GM23338 (cell line): ENCODE results near the gene UBALD2. TPM values are rescaled to one million over a fixed set of nuclear protein-coding genes. Genes with fewer than 3 reads are reported as not detected.

Source experiments
- ATAC-seq: fragments of 200-7000 bp; cut with Tn5 transposase; 3 replicates; pipeline ENCODE4 v1.9.1; 2020
- DNase-seq: peaks from one replicate; pipeline ENCODE4 v3.0.0-alpha.2; 2015; ENCODE audit warnings: low spot score
- H2AFZ ChIP-seq: fragments of 200-600 bp; sonication (generic); 2 replicates; pipeline ENCODE4 v1.8.0; 2016; ENCODE audit warnings: antibody characterized with exemption, mild to moderate bottlenecking, moderate library complexity
- H3F3A ChIP-seq: fragments of 200-600 bp; sonication (generic); replicated peaks from 2 replicates; pipeline ENCODE4 v1.8.0; 2017; ENCODE audit warnings: antibody characterized with exemption, mixed run types, low read depth
- H3K27ac ChIP-seq: fragments of 200-600 bp; sonication (generic); 2 replicates; pipeline ENCODE4 v1.6.1; 2016; ENCODE audit warnings: low read depth
- H3K27me3 ChIP-seq: fragments of 200-600 bp; sonication (generic); 2 replicates; pipeline ENCODE4 v1.8.0; 2016; ENCODE audit warnings: mild to moderate bottlenecking, mixed run types, moderate library complexity; ENCODE audit not compliant: insufficient read depth
- H3K36me3 ChIP-seq: fragments of 200-600 bp; sonication (generic); 2 replicates; pipeline ENCODE4 v1.8.0; 2016; ENCODE audit warnings: mild to moderate bottlenecking; ENCODE audit not compliant: insufficient read depth
- H3K4me1 ChIP-seq: fragments of 200-600 bp; sonication (generic); 2 replicates; pipeline ENCODE4 v1.8.0; 2016; ENCODE audit warnings: mild to moderate bottlenecking, moderate library complexity; ENCODE audit not compliant: insufficient read depth
- H3K4me2 ChIP-seq: fragments of 200-600 bp; sonication (generic); 2 replicates; pipeline ENCODE4 v1.7.1; 2017; ENCODE audit warnings: mixed run types
- H3K4me3 ChIP-seq: fragments of 200-600 bp; sonication (generic); 2 replicates; pipeline ENCODE4 v1.6.1; 2016; ENCODE audit warnings: mixed run types
- H3K79me2 ChIP-seq: fragments of 200-600 bp; sonication (generic); replicated peaks from 2 replicates; pipeline ENCODE4 v1.8.0; 2017; ENCODE audit warnings: mild to moderate bottlenecking; ENCODE audit not compliant: insufficient read depth
- H3K9me2 ChIP-seq: fragments of 200-600 bp; sonication (generic); 2 replicates; pipeline ENCODE4 v1.8.0; 2017; ENCODE audit not compliant: insufficient read depth
- H4K20me1 ChIP-seq: fragments of 200-600 bp; sonication (generic); replicated peaks from 2 replicates; pipeline ENCODE4 v1.8.0; 2017; ENCODE audit warnings: mild to moderate bottlenecking; ENCODE audit not compliant: insufficient read depth
- H3K27ac Mint-ChIP-seq: 2 replicates; pipeline ENCODE4 v1.8.0; 2020; ENCODE audit warnings: inconsistent platforms, mild to moderate bottlenecking, moderate library complexity, mixed read lengths
- H3K27me3 Mint-ChIP-seq: 3 replicates; pipeline ENCODE4 v1.8.0; 2022; ENCODE audit warnings: low read depth, mild to moderate bottlenecking, moderate library complexity, mixed read lengths, inconsistent platforms; ENCODE audit not compliant: insufficient read depth, poor library complexity
- H3K36me3 Mint-ChIP-seq: 3 replicates; pipeline ENCODE4 v1.8.0; 2021; ENCODE audit warnings: low read depth, mild to moderate bottlenecking, inconsistent platforms, moderate library complexity, mixed read lengths
- H3K4me1 Mint-ChIP-seq: 3 replicates; pipeline ENCODE4 v1.8.0; 2020; ENCODE audit warnings: mild to moderate bottlenecking, inconsistent platforms, mixed read lengths
- H3K4me3 Mint-ChIP-seq: 3 replicates; pipeline ENCODE4 v1.8.0; 2021; ENCODE audit warnings: moderate library complexity, mild to moderate bottlenecking, inconsistent platforms, mixed read lengths
- H3K9me3 Mint-ChIP-seq: 3 replicates; pipeline ENCODE4 v1.8.0; 2020; ENCODE audit warnings: moderate library complexity, mild to moderate bottlenecking, inconsistent platforms, mixed read lengths
- ETS1 ChIP-seq: IDR thresholded peaks from 2 replicates; pipeline ENCODE4 v1.6.1; 2016; ENCODE audit warnings: antibody characterized with exemption
- EZH2phosphoT487 ChIP-seq: fragments of 200-600 bp; sonication (generic); IDR thresholded peaks from one replicate; pipeline ENCODE4 v1.8.1; 2018; ENCODE audit warnings: antibody characterized with exemption; ENCODE audit not compliant: unreplicated experiment
- NANOG ChIP-seq: IDR thresholded peaks from 2 replicates; pipeline ENCODE4 v1.6.1; 2016; ENCODE audit warnings: antibody characterized with exemption, borderline replicate concordance
- POLR2AphosphoS5 ChIP-seq: IDR thresholded peaks from 2 replicates; pipeline ENCODE4 v1.6.1; 2016; ENCODE audit warnings: antibody characterized with exemption, low read depth
- STAT1 ChIP-seq: IDR thresholded peaks from one replicate; pipeline ENCODE4 v1.6.1; 2016; ENCODE audit warnings: antibody characterized with exemption; ENCODE audit not compliant: unreplicated experiment
- ZNF114 ChIP-seq: fragments of 250-450 bp; sonication (Bioruptor Pico); IDR thresholded peaks from 2 replicates; pipeline ENCODE4 v1.5.0; 2020; ENCODE audit warnings: mild to moderate bottlenecking, moderate library complexity
- ZNF331 ChIP-seq: fragments of 250-450 bp; sonication (Bioruptor Pico); IDR thresholded peaks from 2 replicates; pipeline ENCODE4 v1.5.0; 2020; ENCODE audit warnings: low read depth, mild to moderate bottlenecking, moderate library complexity
- polyA plus RNA-seq: library from polyadenylated mRNA; unstranded; fragments of >200 nt; fragmentation: Nextera tagmentation; extraction: Ambion mirVana; gene quantifications from 2 replicates; pipeline ENCODE4 v1.2.1, GENCODE V29; 2016
- total RNA-seq: library from RNA; depleted of rRNA; stranded (reverse); fragments of >200 nt; shearing (Covaris generic); gene quantifications from 2 replicates; pipeline ENCODE4 v1.2.3, GENCODE V29; 2014
- TF ChIP-seq, protein P1 (sequence below), 2 experiments: fragments of 200-600 bp in 1 of 2; sonication (generic) in 1 of 2; conservative IDR thresholded peaks; 2 replicates each; pipeline versions ENCODE4 v1.5.1 to v1.6.1; 2016 to 2017; ENCODE audit warnings: antibody characterized with exemption in 2 of 2, low read depth in 2 of 2, mild to moderate bottlenecking in 2 of 2, moderate library complexity in 1 of 2
- TF ChIP-seq, protein P2 (sequence below): IDR thresholded peaks from one replicate; pipeline ENCODE4 v1.6.1; 2018; ENCODE audit warnings: antibody characterized with exemption; ENCODE audit not compliant: unreplicated experiment

Gene UBALD2
- total and polyA plus RNA-seq, 2 experiments from 2014 or later: 2.2 to 3.1 TPM

- Histone ChIP-seq H3K27me3 (no peaks in the 10 kb centered on the region), H3K36me3 (no peaks in the 10 kb centered on the region), H4K20me1 (no peaks in the 10 kb centered on the region), H3K4me3 (no peak overlapping the region), H3K9me2 (no peaks in the 10 kb centered on the region), H3F3A (peaks cover under 1% of the 10 kb centered on the region; the same call in 1 of the 2 replicates), H3K27ac (no peak overlapping the region), H3K4me1 (peaks cover 10% of the 10 kb centered on the region), H3K4me2 (no peak overlapping the region), H3K79me2 (no peaks in the 10 kb centered on the region), H2AFZ (no peak overlapping the region)
- Mint-ChIP-seq H3K36me3 (no peaks in the 10 kb centered on the region), H3K9me3 (no peaks in the 10 kb centered on the region), H3K4me3 (no peak overlapping the region), H3K27me3 (peaks cover 14% of the 10 kb centered on the region), H3K4me1 (peaks cover 14% of the 10 kb centered on the region; the same call in 2 of the 3 replicates), H3K27ac (no peak overlapping the region)
- ATAC-seq: no peak
- no peak for TF ChIP-seq POLR2AphosphoS5
- TF ChIP-seq EZH2phosphoT487: no peak
- TF ChIP-seq ETS1: no peak
- TF ChIP-seq STAT1: no peak
- TF ChIP-seq ZNF114 (CRISPR knock-in tag): no peak
- TF ChIP-seq ZNF331 (CRISPR knock-in tag): no peak
- no peak for DNase-seq
Measured at GRCh38 chr17:76276069-76276431, 10.9 kb downstream of the UBALD2 start.

DNA sequence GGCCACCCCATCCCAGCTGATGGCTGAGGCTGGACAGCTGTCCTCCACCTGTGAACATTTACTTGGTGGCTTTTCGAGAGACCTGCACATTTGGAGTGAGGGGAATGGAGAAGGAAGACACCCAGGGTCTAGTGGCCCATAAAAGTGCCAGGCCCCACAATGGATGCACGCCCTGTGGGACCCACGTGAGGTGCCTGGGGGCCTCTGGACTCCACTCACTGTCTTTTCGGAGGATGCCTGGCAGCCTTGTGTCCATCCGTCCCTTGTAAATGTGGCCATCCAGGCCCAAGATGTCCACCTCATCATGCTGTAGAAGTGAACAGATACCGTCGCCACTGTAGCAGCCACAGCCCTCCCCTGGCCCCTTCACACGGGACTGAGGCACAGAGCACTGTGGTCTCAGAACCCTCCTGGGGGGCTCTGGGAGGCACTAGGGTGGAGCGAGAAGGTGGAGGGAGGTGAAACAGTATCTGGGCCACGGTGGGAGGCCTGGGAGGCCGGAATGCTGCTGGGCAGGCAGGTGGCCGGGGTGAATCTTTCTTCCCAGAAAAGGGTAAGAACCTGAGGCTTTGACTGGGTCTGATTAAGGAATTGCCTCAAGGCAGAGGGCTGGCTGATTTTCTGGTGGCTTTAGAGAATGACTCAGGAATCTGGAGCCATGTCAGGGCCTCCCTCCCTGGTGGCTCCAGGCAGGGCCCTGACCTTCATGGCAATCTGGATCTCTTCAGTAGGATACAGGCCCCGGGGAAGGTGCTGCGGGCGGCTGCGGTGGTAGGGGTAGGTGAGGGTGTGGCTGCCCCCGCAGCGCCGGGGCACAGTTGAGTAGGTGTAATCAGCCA lies 11.5 kb downstream of the UBALD2 start:
- peak overlapping the region; percentile 82 for H3K27ac Mint-ChIP-seq
- no peak for DNase-seq
- peaks cover 9% of the 10 kb centered on the region; the same call in 2 of the 3 replicates for H3K4me1 Mint-ChIP-seq
- no peak for TF ChIP-seq EZH2phosphoT487
- TF ChIP-seq, protein P1, sequence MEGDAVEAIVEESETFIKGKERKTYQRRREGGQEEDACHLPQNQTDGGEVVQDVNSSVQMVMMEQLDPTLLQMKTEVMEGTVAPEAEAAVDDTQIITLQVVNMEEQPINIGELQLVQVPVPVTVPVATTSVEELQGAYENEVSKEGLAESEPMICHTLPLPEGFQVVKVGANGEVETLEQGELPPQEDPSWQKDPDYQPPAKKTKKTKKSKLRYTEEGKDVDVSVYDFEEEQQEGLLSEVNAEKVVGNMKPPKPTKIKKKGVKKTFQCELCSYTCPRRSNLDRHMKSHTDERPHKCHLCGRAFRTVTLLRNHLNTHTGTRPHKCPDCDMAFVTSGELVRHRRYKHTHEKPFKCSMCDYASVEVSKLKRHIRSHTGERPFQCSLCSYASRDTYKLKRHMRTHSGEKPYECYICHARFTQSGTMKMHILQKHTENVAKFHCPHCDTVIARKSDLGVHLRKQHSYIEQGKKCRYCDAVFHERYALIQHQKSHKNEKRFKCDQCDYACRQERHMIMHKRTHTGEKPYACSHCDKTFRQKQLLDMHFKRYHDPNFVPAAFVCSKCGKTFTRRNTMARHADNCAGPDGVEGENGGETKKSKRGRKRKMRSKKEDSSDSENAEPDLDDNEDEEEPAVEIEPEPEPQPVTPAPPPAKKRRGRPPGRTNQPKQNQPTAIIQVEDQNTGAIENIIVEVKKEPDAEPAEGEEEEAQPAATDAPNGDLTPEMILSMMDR (conservative IDR thresholded peaks at IDR 0.05; ENCODE audit: low read depth in 2 of 2): no peak
- no peak for TF ChIP-seq ZNF331 (CRISPR knock-in tag)
- no peak for TF ChIP-seq NANOG
- no peak for TF ChIP-seq POLR2AphosphoS5
- TF ChIP-seq ETS1: no peak
- TF ChIP-seq STAT1: no peak
- TF ChIP-seq, protein P2, sequence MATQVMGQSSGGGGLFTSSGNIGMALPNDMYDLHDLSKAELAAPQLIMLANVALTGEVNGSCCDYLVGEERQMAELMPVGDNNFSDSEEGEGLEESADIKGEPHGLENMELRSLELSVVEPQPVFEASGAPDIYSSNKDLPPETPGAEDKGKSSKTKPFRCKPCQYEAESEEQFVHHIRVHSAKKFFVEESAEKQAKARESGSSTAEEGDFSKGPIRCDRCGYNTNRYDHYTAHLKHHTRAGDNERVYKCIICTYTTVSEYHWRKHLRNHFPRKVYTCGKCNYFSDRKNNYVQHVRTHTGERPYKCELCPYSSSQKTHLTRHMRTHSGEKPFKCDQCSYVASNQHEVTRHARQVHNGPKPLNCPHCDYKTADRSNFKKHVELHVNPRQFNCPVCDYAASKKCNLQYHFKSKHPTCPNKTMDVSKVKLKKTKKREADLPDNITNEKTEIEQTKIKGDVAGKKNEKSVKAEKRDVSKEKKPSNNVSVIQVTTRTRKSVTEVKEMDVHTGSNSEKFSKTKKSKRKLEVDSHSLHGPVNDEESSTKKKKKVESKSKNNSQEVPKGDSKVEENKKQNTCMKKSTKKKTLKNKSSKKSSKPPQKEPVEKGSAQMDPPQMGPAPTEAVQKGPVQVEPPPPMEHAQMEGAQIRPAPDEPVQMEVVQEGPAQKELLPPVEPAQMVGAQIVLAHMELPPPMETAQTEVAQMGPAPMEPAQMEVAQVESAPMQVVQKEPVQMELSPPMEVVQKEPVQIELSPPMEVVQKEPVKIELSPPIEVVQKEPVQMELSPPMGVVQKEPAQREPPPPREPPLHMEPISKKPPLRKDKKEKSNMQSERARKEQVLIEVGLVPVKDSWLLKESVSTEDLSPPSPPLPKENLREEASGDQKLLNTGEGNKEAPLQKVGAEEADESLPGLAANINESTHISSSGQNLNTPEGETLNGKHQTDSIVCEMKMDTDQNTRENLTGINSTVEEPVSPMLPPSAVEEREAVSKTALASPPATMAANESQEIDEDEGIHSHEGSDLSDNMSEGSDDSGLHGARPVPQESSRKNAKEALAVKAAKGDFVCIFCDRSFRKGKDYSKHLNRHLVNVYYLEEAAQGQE: no peak

More for the DNA sequence above, 11.5 kb downstream of the UBALD2 start:
- Histone ChIP-seq H3F3A (no peaks in the 10 kb centered on the region), H3K27ac (no peak overlapping the region), H3K4me1 (peaks cover 5% of the 10 kb centered on the region), H3K27me3 (no peaks in the 10 kb centered on the region), H4K20me1 (no peaks in the 10 kb centered on the region), H3K4me2 (no peak overlapping the region), H3K79me2 (no peaks in the 10 kb centered on the region), H3K9me2 (no peaks in the 10 kb centered on the region), H3K4me3 (no peak overlapping the region), H3K36me3 (no peaks in the 10 kb centered on the region), H2AFZ (no peak overlapping the region)
- H3K4me3 Mint-ChIP-seq: no peak overlapping the region
- no peak for ATAC-seq
- no peaks in the 10 kb centered on the region for H3K36me3 Mint-ChIP-seq
- peaks cover 11% of the 10 kb centered on the region for H3K27me3 Mint-ChIP-seq
- H3K9me3 Mint-ChIP-seq: no peaks in the 10 kb centered on the region
